Neural progenitor cell (in vitro differentiated cells): Measurements from ENCODE around the gene NPR2.

ENCODE experiments used
- CTCF ChIP-seq: fragments of 200-600 bp; sonication (generic); IDR thresholded peaks from 2 replicates; pipeline ENCODE4 v1.5.1; 2017; ENCODE audit warnings: antibody characterized with exemption, mild to moderate bottlenecking
- EZH2 ChIP-seq: fragments of 200-600 bp; sonication (generic); IDR thresholded peaks from 2 replicates; pipeline ENCODE4 v1.6.1; 2017; ENCODE audit warnings: antibody characterized with exemption, mild to moderate bottlenecking, moderate library complexity
- EZH2phosphoT487 ChIP-seq: fragments of 200-600 bp; sonication (generic); IDR thresholded peaks from 2 replicates; pipeline ENCODE4 v1.6.1; 2017; ENCODE audit warnings: antibody characterized with exemption

GRCh38 chr9:35795695-35796094 is 4.3 kb downstream of the NPR2 start:
- TF ChIP-seq EZH2 = no peak
- no peak for TF ChIP-seq CTCF
- TF ChIP-seq EZH2phosphoT487 = no peak
